CD4-positive, alpha-beta T cell treated with Interleukin-4 for 4 hours (primary cell): Measurements from ENCODE around the gene NDUFS2.
"Not testable (repeated sequence)": the region's sequence is repeated elsewhere in the genome, so short reads cannot be mapped to it uniquely, and the experiment has no call there.

Experiments used
- DNase-seq: peaks from one replicate; pipeline ENCODE4 v3.0.0-alpha.2; 2020

The NDUFS2 gene

GRCh38 chr1:161222175-161223019 is 20.2 kb downstream of the NDUFS2 start:
- no peak for DNase-seq

- DNase-seq, result no peak
Measured at GRCh38 chr1:161223805-161224694, 21.9 kb downstream of the NDUFS2 start.

GRCh38 chr1:161224695-161225087 is 22.5 kb downstream of the NDUFS2 start:
- DNase-seq, result not testable (repeated sequence)

DNA sequence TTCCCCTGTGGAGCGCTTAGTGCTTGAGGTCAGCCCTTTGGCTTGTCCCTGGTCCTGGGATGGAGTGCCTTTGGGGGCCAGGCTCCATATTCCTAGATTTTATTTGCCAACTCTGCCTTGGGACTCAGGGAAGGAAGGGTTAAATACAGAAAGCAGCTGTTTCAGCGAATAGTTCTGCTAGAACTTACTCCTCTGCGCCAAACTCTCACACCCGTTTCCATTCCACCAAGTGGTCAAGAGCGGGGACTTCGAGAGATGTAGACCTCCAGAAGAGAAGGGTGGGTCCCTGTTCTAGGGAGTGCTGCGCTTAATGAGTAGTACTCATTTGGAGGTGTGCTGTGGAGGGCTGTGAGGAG is 23.0 kb downstream of the NDUFS2 start:
- no peak for DNase-seq

DNA sequence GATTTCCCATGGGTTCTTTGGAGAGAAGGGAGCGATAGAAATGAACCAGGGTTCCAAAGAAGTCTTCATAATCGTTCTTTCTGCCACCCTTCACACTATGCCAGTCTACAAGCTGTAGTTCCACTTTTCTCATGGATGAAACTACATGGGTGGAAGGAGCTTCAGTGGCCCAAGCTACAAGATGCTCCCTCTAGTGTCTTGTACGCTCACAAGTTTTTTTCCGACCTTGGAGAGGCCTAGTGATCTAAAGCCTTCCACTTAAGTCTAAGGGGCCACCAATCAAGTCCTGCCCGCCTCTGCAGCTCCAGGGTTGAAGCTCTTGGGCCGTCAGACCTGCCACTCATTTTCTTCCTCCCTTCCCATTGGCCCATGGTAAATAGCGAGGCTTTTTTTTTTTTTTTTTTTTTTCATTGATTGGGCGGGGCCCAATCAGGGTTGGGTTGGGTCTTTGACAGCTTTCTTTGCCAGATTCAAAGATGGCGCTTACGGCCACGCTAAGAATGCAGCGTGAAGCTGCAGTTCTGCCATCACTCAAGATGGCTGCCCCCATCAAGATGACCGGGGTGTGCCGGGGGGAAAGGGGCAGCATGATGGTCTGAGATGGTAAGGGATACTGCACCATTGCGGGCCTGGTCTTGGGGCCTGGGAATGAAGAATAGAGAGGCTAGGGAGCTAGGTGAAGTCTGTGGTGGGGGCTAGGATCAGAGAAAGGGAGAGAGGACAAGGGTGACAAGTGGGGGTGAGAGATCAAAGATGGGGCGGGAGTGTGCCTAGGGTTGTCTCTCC is 23.6 kb downstream of the NDUFS2 start, which contains the start of gene TOMM40L:
TOMM40L (plus strand) TSS at position 527 of the 786 bp plus-strand sequence. CDS start 430 bp downstream, outside the sequence.
- DNase-seq, result peak; percentile 99

DNA sequence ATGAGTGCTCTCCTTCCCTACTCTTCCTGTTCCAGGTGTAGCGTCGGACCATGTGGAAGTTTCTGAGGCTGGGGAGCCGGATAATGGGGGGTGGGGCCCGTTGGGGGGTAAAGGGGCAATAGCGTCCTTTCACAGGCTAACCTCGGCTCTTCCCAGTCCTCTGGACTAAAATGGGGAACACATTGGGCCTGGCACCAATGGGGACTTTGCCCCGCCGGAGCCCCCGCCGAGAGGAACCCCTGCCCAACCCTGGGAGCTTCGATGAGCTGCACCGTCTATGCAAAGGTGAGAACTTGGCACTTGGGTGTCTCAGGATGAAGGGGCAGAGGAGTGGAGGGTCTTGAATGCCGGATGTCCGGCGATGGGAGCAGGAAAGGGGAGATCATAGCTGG is 24.1 kb downstream of the NDUFS2 start:
- no peak for DNase-seq

GRCh38 chr1:161226759-161227158 is 24.6 kb downstream of the NDUFS2 start:
- DNase-seq, result no peak

DNA sequence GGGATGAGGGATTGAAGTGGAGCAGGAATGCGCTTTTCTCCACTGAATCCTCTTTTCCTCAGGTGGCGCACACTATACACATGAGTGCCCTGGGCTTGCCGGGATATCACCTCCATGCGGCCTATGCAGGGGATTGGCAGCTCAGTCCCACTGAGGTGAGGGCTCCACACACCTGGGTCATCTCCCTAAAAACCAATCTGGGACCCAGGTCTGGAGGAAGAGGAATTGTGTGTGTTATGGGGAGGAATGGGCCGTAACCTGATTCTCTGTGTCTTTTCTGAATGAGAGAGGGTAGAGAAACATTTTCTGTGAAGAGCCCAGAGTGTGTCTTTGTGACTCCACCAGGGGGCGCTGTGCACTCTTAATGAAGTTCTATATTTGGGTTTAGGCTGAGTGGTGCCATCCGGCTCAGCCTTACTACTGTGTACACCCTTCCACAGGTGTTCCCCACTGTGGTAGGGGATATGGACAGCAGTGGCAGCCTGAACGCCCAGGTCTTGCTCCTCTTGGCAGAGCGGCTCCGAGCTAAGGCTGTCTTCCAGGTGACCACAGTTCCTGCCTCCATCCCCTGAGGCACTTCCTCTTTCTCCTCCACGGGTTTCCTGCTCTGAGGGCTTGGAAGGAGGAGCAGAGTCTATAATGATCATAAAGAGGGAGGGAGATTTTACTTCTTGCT is 25.2 kb downstream of the NDUFS2 start:
- DNase-seq, result peak; percentile 88

DNA sequence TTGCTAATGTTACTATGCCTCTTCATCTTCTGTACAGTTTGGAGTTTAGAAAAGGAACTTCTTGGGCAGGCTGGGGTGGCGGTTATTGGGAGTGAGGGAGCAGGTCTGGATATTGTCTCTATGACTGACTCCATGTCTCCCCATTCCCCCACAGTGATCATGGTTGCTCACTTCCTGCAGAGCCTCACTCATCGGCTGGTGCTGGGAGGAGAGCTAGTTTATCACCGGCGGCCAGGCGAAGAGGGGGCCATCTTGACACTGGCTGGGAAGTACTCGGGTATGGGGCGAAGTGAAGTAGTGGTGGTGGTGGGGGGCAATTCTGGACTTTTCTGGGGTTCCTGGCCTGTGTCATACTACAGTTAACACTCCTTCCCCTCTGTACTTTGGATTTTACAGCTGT is 25.9 kb downstream of the NDUFS2 start:
- DNase-seq, result no peak

- DNase-seq, result no peak
Measured at GRCh38 chr1:161229896-161230295, 27.7 kb downstream of the NDUFS2 start.

GRCh38 chr1:161230762-161231161 is 28.6 kb downstream of the NDUFS2 start:
- no peak for DNase-seq

DNA sequence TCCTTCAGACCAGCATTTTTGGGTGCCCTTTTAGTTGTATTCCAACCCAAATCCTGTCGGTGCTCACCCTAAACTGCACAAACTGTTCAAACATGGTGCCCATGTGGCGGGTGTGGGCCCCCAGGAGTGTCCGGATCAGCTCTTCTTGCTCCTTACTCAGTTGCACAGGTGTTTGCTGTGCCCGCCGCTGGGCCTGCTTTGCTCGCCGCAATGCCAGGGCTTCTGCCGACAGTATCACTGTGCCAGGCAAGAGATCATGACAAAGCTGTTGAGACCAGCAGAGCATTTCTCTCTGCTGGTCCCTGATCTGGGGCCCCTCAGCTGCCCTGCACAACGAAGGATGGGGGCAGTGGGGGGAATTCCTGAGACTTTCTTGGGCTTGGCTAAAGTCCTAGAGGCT is 30.9 kb downstream of the NDUFS2 start:
- DNase-seq, result no peak

- DNase-seq, result no peak
Measured at GRCh38 chr1:161235957-161236775, 34.0 kb downstream of the NDUFS2 start.

DNA sequence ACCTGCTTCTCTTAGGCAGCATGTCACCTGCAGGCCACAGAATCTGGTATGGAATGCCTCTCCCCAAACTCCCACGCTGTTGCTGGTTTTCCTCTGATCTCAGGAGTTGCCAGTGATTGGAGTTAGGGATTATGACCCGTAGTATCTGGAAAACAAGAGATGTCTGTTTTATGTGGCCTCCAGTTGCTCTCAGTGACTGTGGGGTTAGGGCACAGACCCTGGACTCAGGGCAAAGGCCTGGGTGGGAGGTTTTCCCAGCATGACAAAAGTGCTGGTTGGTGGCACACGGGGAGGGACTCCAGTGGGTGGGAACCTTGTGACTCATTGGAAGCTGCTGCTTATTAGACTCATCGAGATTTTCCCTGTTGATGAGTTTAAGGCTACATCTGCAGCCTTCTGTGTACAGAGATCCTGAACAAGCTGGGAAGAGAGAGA is 35.9 kb downstream of the NDUFS2 start, which contains the start of gene NR1I3:
NR1I3 (minus strand) TSS at position 165 of the 435 bp plus-strand sequence. CDS start 1,638 bp downstream, outside the sequence.
- no peak for DNase-seq

- DNase-seq, result no peak
Measured at GRCh38 chr1:161241682-161242081, 39.5 kb downstream of the NDUFS2 start.

GRCh38 chr1:161242313-161242712 is 40.1 kb downstream of the NDUFS2 start:
- DNase-seq, result no peak

GRCh38 chr1:161244888-161245287 is 42.7 kb downstream of the NDUFS2 start:
- no peak for DNase-seq

GRCh38 chr1:161250100-161250499 is 47.9 kb downstream of the NDUFS2 start:
- not testable (repeated sequence) for DNase-seq

GRCh38 chr1:161250829-161251228 is 48.7 kb downstream of the NDUFS2 start:
- DNase-seq, result no peak

DNA sequence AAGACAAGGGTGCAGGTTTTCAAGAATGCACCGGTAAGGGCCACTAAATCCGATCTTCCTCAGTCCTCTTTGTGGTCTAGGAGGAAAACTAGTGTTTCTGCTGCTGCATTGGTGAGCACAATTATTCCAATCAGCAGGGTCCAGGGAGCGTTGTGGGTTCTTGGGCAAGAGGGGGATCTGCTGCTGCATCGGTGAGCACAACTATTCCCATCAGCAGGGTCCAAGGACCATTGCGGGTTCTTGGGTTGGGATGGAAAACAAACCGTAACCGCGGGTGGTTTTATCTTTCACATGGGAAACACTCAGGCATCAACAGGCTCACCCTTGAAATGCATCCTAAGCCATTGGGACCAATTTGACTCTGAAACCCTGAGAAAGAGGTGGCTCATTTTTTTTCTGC is 49.4 kb downstream of the NDUFS2 start:
- DNase-seq, result no peak

- not testable (repeated sequence) for DNase-seq
Measured at GRCh38 chr1:161255302-161255701, 53.1 kb downstream of the NDUFS2 start.
